ENCODE measurements around the gene NCKAP5.

The NCKAP5 gene

GRCh38 chr2:133362061-133362476 is 206.2 kb downstream of the NCKAP5 start:
- ATAC-seq (ENCODE audit: low read depth) (peak; percentile 79), DNase-seq (ENCODE audit: low spot score) (no peak)
- Histone ChIP-seq H3K4me1 (ENCODE audit: insufficient read depth, poor library complexity, severe bottlenecking) (peaks cover 10% of the 10 kb centered on the region), H3K9me3 (ENCODE audit: severe bottlenecking) (no peaks in the 10 kb centered on the region), H3K4me3 (ENCODE audit: severe bottlenecking) (no peak overlapping the region), H3K27me3 (ENCODE audit: insufficient read depth, poor library complexity, severe bottlenecking) (no peaks in the 10 kb centered on the region), H3K36me3 (ENCODE audit: low read depth) (no peaks in the 10 kb centered on the region), H3K27ac (ENCODE audit: poor library complexity, severe bottlenecking) (peak overlapping the region; percentile 14)
- TF ChIP-seq CTCF (IDR thresholded peaks at IDR 0.05; ENCODE audit: poor library complexity, severe bottlenecking): no peak

GRCh38 chr2:133360882-133361281 is 207.4 kb downstream of the NCKAP5 start:
- no peaks in the 10 kb centered on the region for H3K27me3 ChIP-seq (ENCODE audit: insufficient read depth, poor library complexity, severe bottlenecking)
- H3K36me3 ChIP-seq (ENCODE audit: low read depth): no peaks in the 10 kb centered on the region
- peaks cover 10% of the 10 kb centered on the region for H3K4me1 ChIP-seq (ENCODE audit: insufficient read depth, poor library complexity, severe bottlenecking)
- no peak overlapping the region for H3K4me3 ChIP-seq (ENCODE audit: severe bottlenecking)
- TF ChIP-seq CTCF (IDR thresholded peaks at IDR 0.05; ENCODE audit: poor library complexity, severe bottlenecking): no peak
- no peak overlapping the region for H3K27ac ChIP-seq (ENCODE audit: poor library complexity, severe bottlenecking)
- DNase-seq (ENCODE audit: low spot score) (no peak), ATAC-seq (ENCODE audit: low read depth) (no peak)
- no peaks in the 10 kb centered on the region for H3K9me3 ChIP-seq (ENCODE audit: severe bottlenecking)

- TF ChIP-seq CTCF (IDR thresholded peaks at IDR 0.05; ENCODE audit: poor library complexity, severe bottlenecking): no peak
- no peaks in the 10 kb centered on the region for H3K36me3 ChIP-seq (ENCODE audit: low read depth)
- no peak overlapping the region for H3K4me3 ChIP-seq (ENCODE audit: severe bottlenecking)
- H3K4me1 ChIP-seq (ENCODE audit: insufficient read depth, poor library complexity, severe bottlenecking): peaks cover 10% of the 10 kb centered on the region
- H3K9me3 ChIP-seq (ENCODE audit: severe bottlenecking): no peaks in the 10 kb centered on the region
- DNase-seq (ENCODE audit: low spot score) (no peak), ATAC-seq (ENCODE audit: low read depth) (no peak)
- H3K27me3 ChIP-seq (ENCODE audit: insufficient read depth, poor library complexity, severe bottlenecking): no peaks in the 10 kb centered on the region
- no peak overlapping the region for H3K27ac ChIP-seq (ENCODE audit: poor library complexity, severe bottlenecking)
Observed at GRCh38 chr2:133360190-133360589, 208.1 kb downstream of the NCKAP5 start.

GRCh38 chr2:133352719-133353118 is 215.5 kb downstream of the NCKAP5 start:
- Histone ChIP-seq H3K4me1 (ENCODE audit: insufficient read depth, poor library complexity, severe bottlenecking) (no peaks in the 10 kb centered on the region), H3K9me3 (ENCODE audit: severe bottlenecking) (no peaks in the 10 kb centered on the region), H3K27ac (ENCODE audit: poor library complexity, severe bottlenecking) (no peak overlapping the region), H3K27me3 (ENCODE audit: insufficient read depth, poor library complexity, severe bottlenecking) (no peaks in the 10 kb centered on the region), H3K4me3 (ENCODE audit: severe bottlenecking) (no peak overlapping the region), H3K36me3 (ENCODE audit: low read depth) (no peaks in the 10 kb centered on the region)
- no peak for TF ChIP-seq CTCF (IDR thresholded peaks at IDR 0.05; ENCODE audit: poor library complexity, severe bottlenecking)
- DNase-seq (ENCODE audit: low spot score): no peak
- no peak for ATAC-seq (ENCODE audit: low read depth)

GRCh38 chr2:133346654-133347053 is 221.6 kb downstream of the NCKAP5 start:
- no peak overlapping the region for H3K27ac ChIP-seq (ENCODE audit: poor library complexity, severe bottlenecking)
- no peaks in the 10 kb centered on the region for H3K9me3 ChIP-seq (ENCODE audit: severe bottlenecking)
- no peak overlapping the region for H3K4me3 ChIP-seq (ENCODE audit: severe bottlenecking)
- H3K4me1 ChIP-seq (ENCODE audit: insufficient read depth, poor library complexity, severe bottlenecking): no peaks in the 10 kb centered on the region
- peak; percentile 76 for ATAC-seq (ENCODE audit: low read depth)
- H3K36me3 ChIP-seq (ENCODE audit: low read depth): no peaks in the 10 kb centered on the region
- DNase-seq (ENCODE audit: low spot score): no peak
- H3K27me3 ChIP-seq (ENCODE audit: insufficient read depth, poor library complexity, severe bottlenecking): no peaks in the 10 kb centered on the region
- TF ChIP-seq CTCF (IDR thresholded peaks at IDR 0.05; ENCODE audit: poor library complexity, severe bottlenecking): no peak

Measured in RWPE2 (cell line).